ENCODE data around the gene CNGB1. TPM values are rescaled to one million over a fixed set of nuclear protein-coding genes. Genes with fewer than 3 reads are reported as not detected.

CNGB1 gene
- total RNA-seq, 4 donors from 2014 or later: 0.13 TPM; not detected in 3

GRCh38 chr16:57995721-57996405 is 24.9 kb upstream of the CNGB1 start:
- no peak overlapping the region for H3K4me3 ChIP-seq (replicated peaks in 1 of 3)
- no peaks in the 10 kb centered on the region for H3K27me3 ChIP-seq
- no peak for TF ChIP-seq POLR2A (IDR thresholded peaks at IDR 0.05)
- no peak for TF ChIP-seq CTCF (IDR thresholded peaks at IDR 0.05)
- H3K9me3 ChIP-seq: no peaks in the 10 kb centered on the region
- intact Hi-C loops (cut with DNase I): loop anchor here (10.0 kb wide), 1 partner anchor 191 kb away; the partner anchor contains the start of gene KIFC3
- DNase-seq: peak; percentile 91 to 93
- H3K4me1 ChIP-seq: peaks cover 69 to 83% of the 10 kb centered on the region in 2 donors
- peaks cover 8 to 10% of the 10 kb centered on the region in 2 donors for H3K36me3 ChIP-seq
- 68 to 74% methylated on average over 12 to 15 of the region's 18 CpGs for WGBS, 2 donors
- H3K27ac ChIP-seq: peak overlapping the region; percentile 90 to 95 (median 91)

GRCh38 chr16:57994778-57995177 is 23.9 kb upstream of the CNGB1 start:
- Histone ChIP-seq H3K27ac (peak overlapping the region; percentile 90 to 95 (median 91)), H3K36me3 (peaks cover 8 to 10% of the 10 kb centered on the region in 2 donors), H3K4me3 (replicated peaks in 1 of 3) (no peak overlapping the region), H3K4me1 (peaks cover 70 to 86% of the 10 kb centered on the region in 2 donors), H3K27me3 (no peaks in the 10 kb centered on the region), H3K9me3 (no peaks in the 10 kb centered on the region)
- peak; percentile 58 to 59 for DNase-seq
- TF ChIP-seq POLR2A (IDR thresholded peaks at IDR 0.05) (no peak), CTCF (IDR thresholded peaks at IDR 0.05) (peak in 3 of 6 experiments; percentile 14 to 28 (median 22))
- 34 to 43% methylated on average over 4 of the region's 4 CpGs for WGBS, 2 donors
- intact Hi-C loops (cut with DNase I): loop anchor here (10.0 kb wide), 1 partner anchor 190 kb away; the partner anchor contains the start of gene KIFC3

- peaks cover 69 to 86% of the 10 kb centered on the region in 2 donors for H3K4me1 ChIP-seq
- no peaks in the 10 kb centered on the region for H3K9me3 ChIP-seq
- intact Hi-C loops (cut with DNase I): loop anchor here (10.0 kb wide), 1 partner anchor 190 kb away; the partner anchor contains the start of gene KIFC3
- H3K4me3 ChIP-seq (replicated peaks in 1 of 3): no peak overlapping the region
- peaks cover 8 to 10% of the 10 kb centered on the region in 2 donors for H3K36me3 ChIP-seq
- 81 to 89% methylated on average over 4 of the region's 4 CpGs for WGBS, 2 donors
- H3K27me3 ChIP-seq: no peaks in the 10 kb centered on the region
- no peak for DNase-seq
- TF ChIP-seq POLR2A (IDR thresholded peaks at IDR 0.05) (no peak), CTCF (IDR thresholded peaks at IDR 0.05) (no peak)
- peak overlapping the region; percentile 90 to 95 (median 91) for H3K27ac ChIP-seq
Observed at GRCh38 chr16:57994361-57994760, 23.4 kb upstream of the CNGB1 start.

GRCh38 chr16:57993897-57994296 is 23.0 kb upstream of the CNGB1 start:
- H3K27ac ChIP-seq: peak overlapping the region; percentile 90 to 95 (median 91)
- no peaks in the 10 kb centered on the region for H3K27me3 ChIP-seq
- no peaks in the 10 kb centered on the region for H3K9me3 ChIP-seq
- no peak for TF ChIP-seq POLR2A (IDR thresholded peaks at IDR 0.05)
- TF ChIP-seq CTCF (IDR thresholded peaks at IDR 0.05): no peak
- H3K36me3 ChIP-seq: peaks cover 8 to 10% of the 10 kb centered on the region in 2 donors
- H3K4me1 ChIP-seq: peaks cover 65 to 83% of the 10 kb centered on the region in 2 donors
- intact Hi-C loops (cut with DNase I): loop anchor here (10.0 kb wide), 1 partner anchor 189 kb away; the partner anchor contains the start of gene KIFC3
- no peak overlapping the region for H3K4me3 ChIP-seq (replicated peaks in 1 of 3)
- WGBS, 2 donors: 75 to 87% methylated on average over 5 of the region's 5 CpGs
- no peak for DNase-seq

GRCh38 chr16:57993438-57993837 is 22.5 kb upstream of the CNGB1 start:
- DNase-seq: peak; percentile 83
- intact Hi-C loops (cut with DNase I): loop anchor here (10.0 kb wide), 1 partner anchor 189 kb away; the partner anchor contains the start of gene KIFC3
- H3K4me3 ChIP-seq (replicated peaks in 1 of 3): no peak overlapping the region
- TF ChIP-seq CTCF (IDR thresholded peaks at IDR 0.05) (no peak), POLR2A (IDR thresholded peaks at IDR 0.05) (no peak)
- no peaks in the 10 kb centered on the region for H3K9me3 ChIP-seq
- H3K27ac ChIP-seq: peak overlapping the region; percentile 90 to 95 (median 91)
- H3K4me1 ChIP-seq: peaks cover 65 to 83% of the 10 kb centered on the region in 2 donors
- peaks cover 8 to 10% of the 10 kb centered on the region in 2 donors for H3K36me3 ChIP-seq
- 20 to 55% methylated on average over 1 to 8 of the region's 8 CpGs for WGBS, 2 donors
- no peaks in the 10 kb centered on the region for H3K27me3 ChIP-seq
